NCI-H1105 treated with DMSO at 0.1 percent for 48 hours (cell line): ENCODE measurements around the gene LRRC34.

Source experiments
- DNase-seq: peaks from one replicate; lab custom pipeline; 2025; lab: John Stamatoyannopoulos, UW

The LRRC34 gene, protein sequence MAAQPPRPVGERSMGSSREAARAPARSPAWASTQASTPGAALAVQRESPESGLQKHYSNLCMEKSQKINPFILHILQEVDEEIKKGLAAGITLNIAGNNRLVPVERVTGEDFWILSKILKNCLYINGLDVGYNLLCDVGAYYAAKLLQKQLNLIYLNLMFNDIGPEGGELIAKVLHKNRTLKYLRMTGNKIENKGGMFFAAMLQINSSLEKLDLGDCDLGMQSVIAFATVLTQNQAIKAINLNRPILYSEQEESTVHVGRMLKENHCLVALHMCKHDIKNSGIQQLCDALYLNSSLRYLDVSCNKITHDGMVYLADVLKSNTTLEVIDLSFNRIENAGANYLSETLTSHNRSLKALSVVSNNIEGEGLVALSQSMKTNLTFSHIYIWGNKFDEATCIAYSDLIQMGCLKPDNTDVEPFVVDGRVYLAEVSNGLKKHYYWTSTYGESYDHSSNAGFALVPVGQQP

DNA sequence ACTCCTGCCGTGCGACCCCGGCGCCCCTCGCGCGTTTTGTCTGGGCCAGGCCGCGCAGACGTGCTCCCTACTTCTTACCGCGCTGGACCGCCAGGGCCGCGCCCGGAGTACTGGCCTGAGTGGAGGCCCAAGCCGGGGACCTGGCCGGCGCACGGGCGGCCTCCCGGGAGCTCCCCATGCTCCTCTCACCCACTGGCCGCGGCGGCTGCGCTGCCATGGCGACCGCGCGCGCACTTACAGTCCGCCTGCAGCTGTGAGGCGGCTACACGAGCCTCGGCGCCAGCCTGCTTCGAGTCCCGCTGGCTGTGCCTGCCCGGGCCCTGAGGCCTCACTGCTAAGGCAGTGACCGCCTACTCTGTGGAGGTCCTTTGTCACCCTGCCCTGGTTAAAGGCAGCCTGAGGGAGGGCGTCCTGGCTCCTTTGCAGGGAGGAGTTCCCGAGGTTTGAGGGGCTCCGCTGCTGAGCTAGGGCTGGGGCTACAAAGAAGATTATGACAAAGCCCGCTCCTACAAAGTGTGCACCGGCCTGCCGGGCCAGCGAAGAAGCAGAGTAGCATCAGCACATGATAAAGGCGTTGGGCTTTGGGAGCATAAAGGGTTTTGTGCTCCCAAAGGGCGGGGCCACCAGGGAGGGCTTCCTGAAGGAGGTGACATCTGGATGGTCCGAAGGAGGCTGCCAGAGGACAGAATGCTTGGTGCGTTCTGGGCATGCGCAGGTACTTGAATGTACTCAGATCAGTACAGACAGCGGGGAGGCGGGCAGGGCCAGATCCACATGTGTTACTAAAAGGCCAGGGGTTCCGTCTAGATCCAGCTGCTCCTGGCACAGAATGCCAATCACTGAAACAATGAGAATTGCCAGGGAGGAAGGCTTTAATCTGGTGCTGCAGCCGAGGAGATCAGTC lies at the start of gene LRRC34, which contains the start of gene LRRIQ4:
Gene LRRC34, minus strand, starts transcription at position 573 of the 904 bp plus-strand sequence. Its CDS starts 356 bp downstream, at position 217.
Gene LRRIQ4, plus strand, starts transcription at position 539 of the 904 bp plus-strand sequence. CDS start 9,052 bp downstream, outside the sequence.
- peak; percentile 93 for DNase-seq

DNA sequence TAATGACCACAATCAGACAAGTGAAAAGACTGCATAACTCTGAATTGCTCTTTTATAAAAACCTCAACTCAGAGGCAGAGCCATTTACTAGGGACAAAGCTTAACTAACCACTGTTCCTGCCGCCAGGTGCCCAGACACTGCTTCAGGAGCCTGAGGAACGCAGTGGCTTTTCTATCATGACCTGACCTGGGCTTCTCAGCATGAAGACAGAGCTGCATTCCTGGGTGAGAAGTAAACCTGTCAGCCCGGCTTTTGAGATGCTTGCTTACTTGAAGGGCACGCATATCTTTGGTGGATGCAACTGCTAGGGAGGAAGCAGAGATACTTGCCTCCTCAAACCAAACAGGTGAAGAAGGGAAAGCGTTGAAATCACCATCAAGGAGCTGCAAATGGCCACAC lies 49.2 kb upstream of the LRRC34 start:
- no peak for DNase-seq

DNA sequence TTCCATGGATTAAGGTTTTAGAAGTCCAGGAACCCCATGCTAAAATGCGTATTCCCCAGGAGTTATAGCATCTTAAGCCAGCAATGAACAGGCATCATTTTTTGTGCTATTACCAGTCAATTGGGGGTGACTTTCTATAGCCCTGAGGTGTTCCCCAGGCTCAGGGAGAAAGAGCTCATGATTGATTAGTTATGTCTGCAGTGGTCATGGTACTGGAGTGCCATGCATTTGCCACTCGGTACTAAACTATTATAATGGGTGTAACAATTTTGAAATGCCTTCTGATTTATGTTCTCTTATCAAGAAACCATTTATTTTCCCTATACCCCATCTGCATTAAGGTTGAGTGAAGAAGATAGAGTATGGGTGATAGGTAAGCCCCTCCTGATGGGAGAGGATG lies 45.1 kb upstream of the LRRC34 start:
- DNase-seq, result no peak

DNA sequence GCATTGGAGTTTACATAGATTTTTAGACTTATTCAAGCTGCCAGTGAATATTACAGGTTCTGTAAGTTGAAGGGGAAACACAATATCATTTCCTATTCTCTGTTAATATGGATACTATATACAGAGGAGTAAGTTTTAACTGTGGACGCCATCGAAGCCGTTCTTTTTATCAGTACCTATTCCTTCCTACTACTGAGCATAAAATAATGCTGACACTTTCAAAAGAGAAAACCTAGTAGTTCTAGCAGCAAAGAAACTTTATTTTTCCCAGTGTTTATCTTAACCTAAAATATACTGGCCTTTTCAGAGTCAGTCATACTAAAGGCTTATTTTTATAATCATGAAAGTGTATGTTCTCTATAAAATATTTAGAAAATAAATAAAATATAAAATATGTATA lies 42.8 kb upstream of the LRRC34 start:
- DNase-seq, result no peak

DNA sequence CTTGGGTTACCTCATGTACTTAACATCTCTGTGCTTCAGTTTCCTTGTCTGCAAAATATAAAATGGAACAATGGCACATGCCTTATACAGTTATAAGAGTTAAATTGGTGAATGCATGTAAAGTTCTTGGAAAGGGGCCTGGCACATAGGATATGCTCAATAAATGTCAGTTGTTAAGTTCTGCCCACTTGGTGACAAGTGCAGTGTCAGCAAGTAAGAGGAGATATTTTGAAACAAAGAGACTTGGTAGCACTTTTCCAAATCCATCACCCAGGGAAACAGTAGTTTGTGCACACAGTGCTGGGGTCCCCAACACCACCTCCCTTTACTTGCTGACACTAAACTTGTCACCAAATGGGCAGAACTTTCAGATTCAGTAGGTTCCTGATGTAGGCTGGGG lies 37.9 kb upstream of the LRRC34 start:
- no peak for DNase-seq

DNA sequence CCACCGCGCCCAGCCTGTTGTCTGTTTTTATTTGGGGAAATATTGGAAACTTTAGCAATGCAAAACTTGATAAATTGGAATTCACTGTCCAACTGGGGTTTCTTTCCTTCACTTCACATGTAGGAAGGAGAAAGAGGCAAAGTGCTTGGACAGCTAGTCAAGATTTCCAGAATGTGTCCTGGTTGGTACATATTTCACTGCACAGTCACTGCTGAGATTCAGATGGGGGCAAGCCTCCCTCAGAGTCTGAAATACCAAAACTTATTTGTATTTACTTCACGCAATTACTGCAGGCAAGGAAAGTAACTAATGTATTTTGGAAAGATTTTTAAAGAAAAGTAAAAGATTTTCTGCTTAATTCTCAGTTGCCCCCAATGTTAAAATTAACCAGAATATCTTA lies 36.0 kb upstream of the LRRC34 start:
- no peak for DNase-seq

DNA sequence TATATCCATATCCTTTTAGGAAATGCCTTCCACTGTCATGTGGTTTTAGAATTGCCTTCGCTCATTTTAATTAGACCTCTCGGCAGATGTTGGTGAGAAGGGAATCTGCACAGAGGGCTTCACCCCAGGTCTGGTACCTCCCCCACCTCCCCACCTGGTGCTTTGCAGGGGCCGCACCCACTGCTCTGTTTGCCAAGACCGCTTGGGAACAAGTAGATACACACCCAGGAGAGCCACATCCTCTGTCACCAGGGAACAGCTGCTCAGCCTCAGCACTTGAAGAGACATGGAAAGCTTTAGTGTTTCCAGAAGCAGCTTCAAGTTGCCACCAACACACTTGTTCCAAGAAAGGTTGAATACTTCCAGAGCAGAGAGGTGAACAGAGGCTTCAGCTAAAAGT lies 35.2 kb upstream of the LRRC34 start:
- peak; percentile 97 for DNase-seq

DNA sequence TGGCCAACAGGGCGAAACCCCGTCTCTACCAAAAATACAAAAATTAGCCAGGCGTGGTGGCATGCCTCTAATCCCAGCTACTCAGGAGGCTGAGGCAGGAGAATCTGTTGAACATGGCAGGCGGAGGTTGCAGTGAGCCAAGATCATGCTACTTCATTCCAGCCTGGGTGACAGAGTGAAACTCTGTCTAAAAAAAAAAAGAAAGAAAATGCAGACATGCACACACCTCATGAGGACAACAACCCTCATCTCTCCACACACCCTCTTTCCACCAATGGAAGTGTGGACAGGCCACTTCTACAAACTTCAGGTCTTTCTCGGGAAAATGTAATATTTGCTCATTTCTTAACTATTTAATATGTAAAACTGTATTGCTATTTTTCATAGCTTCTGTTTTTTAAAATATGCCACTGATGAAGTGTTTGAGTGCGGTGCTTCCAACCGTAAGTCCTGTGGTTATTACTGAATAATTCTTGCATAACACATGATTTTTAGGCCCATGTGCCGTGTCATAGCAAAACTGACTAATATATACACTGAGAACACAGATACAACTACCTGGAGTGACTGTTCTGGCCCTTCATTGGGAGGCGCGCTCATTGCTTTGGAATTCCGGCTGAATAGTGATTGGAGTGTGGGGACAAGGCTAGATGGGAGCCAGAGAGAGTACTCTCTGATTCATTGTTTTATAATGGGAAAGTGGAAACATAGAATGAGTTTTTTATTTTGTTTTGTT lies 33.9 kb upstream of the LRRC34 start:
- DNase-seq, result no peak

DNA sequence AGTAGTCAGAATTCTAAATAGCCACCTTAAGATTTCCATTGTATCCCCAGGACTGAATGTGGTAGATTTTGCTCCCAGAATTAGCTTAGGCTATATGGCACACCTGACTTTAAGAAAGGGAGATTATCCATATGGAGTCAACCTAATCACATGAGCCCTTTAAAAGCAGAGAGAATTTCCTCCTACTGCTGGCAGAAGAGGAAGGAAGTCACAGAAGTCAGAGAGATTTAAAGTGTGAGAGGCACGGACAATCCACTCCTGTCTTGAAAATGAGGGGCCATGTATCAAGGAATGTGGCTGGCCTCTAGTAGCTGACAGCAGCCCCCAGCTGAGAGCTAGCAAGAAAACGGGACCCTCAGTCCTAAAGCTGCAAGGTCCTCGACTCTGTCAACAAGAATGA lies 30.3 kb upstream of the LRRC34 start:
- DNase-seq, result no peak

DNA sequence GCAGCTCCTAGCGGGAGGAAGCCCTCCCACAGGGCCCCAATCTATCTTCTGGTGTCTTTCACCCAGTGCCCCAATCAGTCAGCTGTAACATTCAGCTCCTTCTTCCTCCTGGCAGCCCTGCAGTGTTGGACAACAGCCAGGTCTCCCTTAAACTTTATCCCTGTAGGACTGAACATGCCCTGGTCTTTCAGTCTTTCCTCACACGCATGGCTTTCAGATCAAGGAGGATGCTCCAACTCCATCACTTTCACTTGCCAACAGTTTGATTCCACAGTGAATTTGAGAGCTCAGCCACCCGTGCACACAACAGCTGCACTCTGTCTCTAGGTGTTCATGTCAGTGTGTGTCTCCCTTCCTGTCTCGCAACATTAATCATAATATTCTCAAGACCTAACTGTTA lies 28.5 kb upstream of the LRRC34 start:
- peak; percentile 22 for DNase-seq

DNA sequence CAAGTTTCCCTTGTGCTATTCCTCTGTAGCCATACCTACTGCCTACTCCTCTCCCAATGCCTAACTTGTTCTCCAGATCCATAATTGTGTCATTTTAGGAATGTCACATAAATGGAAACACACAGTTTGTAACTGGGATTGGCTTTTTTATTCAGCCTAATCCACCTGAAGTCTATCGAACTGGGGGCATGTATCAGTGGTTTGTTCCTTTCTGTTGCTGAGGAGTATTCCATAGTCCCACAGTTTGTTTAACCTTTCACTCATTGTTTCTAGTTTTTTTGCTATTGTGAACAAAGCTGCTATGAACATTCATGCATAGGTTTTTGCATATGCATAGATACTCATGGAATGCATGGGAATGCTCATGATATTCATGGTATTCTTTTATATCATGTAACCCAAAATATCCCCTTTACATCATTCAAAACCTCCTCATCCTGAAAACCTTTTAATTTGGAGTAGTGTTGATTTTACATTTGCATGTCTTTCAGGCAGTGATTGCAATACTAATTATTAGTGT lies 25.9 kb upstream of the LRRC34 start:
- DNase-seq, result no peak

DNA sequence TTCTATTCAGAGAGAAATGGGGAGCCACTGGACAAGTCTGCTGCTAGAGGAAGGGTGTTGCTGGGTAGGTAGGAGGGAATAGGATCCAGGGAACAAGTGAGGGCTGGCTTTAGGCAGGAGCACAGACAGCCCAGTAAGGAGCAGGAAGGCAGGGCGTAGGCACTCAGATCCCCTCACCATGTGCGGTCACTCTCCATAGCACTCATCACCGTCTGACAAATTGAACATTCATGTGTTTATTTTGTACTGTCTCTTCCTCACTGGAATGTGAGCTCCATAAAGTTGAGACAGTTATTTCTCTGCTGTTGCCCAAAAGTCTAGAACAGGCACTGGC lies 24.2 kb upstream of the LRRC34 start:
- DNase-seq, result no peak

DNA sequence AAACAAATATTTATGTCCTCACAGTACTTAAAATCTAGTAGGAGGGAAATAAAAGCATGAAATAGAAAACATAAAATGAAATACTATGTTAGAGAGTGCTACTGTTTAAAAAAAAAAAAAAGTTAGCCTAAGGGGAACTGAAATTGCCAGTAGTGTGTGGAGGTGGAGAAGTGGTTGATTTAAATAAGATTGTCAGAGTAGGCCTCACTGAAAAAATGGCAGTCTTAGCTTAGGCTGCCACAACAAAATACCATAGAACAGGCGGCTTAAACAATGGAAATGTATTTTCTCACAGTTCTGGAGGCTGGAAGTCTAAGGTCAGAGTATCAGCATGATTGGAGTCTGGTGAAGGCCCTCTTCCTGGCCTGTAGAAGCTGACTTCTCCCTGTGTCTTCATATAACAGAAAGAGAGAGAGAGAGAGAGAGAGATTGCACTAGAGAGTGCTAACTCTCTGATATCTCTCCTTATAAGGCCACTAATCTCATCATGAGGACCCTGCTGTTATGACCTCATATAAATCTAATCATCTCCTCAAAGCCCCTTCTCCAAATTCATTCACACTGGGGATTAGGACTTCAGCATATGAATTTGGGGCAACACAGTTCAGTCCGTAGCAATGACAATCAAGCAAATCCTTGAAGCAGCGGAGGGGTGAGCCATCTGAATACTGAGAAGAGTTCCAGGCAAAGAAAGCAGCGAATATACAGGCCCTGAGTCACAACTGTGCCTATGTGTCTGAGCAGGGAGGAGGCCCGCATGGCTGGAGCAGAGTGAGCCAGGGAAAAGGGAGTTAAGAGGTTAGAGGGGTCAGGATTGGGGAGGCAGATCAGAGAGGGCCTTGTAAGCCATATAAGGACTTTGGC lies 23.6 kb upstream of the LRRC34 start:
- no peak for DNase-seq

DNA sequence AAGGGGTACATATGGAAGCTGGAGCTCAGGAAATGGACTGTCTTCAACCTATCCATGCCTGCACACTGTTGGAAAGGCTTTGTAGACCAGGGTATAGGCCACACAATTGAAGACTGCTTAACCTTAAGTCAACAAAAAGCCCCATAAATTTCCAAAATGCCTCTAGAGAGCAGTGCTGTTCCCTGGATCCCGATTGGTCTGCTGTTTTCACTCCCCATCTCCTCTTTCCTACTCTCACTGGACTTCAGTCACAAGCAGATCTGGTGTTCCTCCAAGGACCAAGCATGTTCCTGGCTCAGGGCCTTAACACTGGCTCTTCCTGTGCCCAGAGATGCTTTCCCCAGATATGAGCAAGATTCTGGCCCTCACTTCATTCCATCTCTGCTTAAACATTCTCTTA lies 22.8 kb upstream of the LRRC34 start:
- no peak for DNase-seq

DNA sequence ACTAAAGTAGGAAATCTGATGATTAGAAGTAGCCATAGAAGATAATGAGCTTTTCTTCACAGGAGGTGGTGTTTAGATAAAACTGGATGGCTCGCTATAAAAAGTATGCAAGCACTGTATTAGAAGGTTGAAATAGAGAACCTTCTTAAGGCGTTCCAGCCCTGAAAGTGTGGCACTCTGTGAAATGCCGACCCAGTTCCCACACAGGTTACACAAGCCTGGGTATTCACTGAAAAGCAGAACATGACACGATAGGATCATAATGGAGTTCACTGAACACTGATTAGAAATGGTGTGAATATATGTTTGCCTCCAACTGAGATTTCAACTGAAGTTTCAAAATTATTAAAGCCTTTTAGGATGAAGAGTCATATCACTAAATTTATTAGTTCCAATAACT lies 15.0 kb upstream of the LRRC34 start:
- no peak for DNase-seq

DNA sequence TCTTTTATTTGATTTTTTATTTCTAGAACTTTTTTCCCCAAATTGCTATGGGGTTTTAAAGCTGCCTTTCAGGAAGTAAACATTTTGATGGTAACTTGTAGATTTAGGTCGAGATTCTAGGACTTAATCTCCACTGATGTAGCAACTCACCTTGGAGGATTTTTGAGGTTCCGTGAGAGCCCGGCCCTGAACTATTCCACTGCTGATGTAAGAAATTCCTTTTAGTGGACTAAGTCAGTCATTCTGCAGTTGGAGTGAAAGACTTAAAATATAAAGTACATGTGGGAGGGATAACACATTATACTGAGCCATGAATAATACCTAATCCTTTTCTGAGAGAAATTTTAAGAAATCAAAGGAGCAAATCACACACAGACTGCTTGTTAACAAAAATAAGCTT lies 12.6 kb upstream of the LRRC34 start:
- no peak for DNase-seq

DNA sequence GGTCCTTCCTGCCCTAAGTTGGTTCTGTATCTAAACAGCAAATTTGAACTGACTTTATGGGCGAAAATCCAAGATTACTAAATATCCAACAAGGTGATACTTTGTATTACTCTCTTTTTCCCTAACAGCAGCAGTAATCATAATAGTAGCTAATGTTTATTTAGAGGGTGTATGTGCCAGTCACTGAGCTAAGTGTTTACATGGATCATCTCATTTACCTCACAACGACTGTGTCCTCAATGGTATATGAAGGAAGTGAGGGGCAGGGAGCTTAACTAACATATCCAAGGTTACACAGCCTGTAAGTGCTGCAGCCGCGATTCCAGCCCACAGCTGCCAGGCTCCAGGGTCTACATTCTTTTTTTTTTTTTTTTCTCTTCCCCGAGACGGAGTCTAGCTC lies 10.3 kb upstream of the LRRC34 start:
- no peak for DNase-seq

DNA sequence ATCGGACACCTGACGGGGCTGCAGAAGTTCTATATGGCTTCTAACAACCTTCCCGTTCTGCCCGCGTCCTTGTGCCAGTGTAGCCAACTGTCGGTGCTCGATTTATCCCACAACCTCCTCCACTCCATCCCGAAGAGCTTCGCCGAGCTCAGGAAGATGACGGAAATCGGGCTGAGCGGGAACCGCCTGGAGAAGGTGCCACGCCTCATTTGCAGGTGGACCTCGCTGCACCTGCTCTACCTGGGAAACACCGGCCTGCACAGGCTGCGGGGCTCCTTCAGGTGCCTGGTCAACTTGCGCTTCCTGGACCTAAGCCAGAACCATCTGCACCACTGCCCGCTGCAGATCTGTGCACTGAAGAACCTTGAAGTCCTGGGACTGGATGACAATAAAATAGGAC lies 9.8 kb upstream of the LRRC34 start:
- peak; percentile 35 for DNase-seq

DNA sequence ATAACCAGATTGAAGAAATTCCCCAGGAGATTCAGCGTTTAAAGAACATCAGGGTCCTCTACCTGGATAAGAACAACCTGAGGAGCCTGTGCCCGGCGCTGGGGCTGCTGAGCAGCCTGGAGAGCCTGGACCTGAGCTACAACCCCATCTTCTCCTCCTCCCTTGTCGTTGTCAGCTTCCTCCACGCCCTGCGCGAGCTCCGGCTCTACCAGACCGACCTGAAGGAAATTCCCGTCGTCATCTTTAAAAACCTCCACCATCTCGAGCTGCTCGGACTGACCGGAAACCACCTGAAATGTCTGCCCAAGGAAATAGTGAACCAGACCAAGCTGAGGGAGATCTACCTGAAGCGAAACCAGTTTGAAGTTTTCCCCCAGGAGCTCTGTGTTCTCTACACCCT lies 9.4 kb upstream of the LRRC34 start:
- DNase-seq, result no peak

DNA sequence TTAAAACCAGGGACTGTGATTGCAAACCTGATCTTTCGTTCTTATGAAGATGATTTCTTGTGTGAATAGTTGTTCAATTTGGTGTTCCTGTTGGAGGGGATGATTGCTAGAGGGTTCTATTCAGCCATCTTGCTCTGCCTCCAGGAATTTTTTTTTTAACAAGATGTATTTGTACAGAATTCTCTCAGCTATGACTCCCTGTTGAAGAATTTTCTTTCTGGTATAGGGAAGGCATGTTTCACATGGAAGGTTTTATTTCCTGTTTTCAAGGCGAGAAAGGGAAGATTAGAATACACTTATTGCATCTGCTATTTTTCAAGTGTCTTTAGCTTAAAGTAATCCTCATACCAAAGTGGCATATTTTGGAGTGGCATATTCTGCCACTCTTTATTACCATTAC lies 5.6 kb upstream of the LRRC34 start:
- DNase-seq, result no peak

DNA sequence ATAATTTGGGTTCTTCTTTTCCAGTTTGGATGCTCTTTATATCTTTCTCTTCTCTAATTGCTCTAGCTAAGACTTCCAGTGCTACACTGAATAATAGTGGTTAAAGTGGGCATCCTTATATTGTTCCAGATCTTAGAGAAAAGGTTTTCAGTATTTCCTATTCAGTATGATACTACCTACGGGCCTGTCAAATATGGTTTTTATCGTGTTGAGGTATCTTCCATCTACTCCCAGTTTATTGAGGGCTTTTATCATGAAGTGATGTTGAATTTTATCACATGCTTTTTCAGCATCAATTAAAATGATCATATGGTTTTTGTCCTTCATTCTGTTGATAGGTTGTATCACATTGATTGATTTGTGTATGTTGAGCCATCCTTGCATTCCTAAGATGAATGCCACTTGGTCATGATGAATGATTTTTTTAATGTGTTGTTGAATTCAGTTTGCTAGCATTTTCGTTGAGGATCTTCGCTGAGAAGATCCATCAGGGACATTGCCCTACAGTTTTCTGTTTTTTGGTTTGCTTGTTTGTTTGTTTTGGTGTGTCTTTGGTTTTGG lies 3.0 kb upstream of the LRRC34 start:
- DNase-seq, result no peak
